IPS-18a (cell line): ENCODE results near the gene SF3A2.

ENCODE experiments used
- H3K27ac ChIP-seq: one replicate; pipeline ENCODE4 v1.5.1; 2013; ENCODE audit warnings: low read length
- H3K27me3 ChIP-seq: one replicate; pipeline ENCODE4 v1.6.1; 2013; ENCODE audit warnings: mild to moderate bottlenecking, low read length; ENCODE audit not compliant: control insufficient read depth, insufficient read depth
- H3K36me3 ChIP-seq: one replicate; pipeline ENCODE4 v1.6.1; 2013; ENCODE audit warnings: low read depth, low read length; ENCODE audit not compliant: control insufficient read depth
- H3K4me1 ChIP-seq: one replicate; pipeline ENCODE4 v1.6.1; 2013; ENCODE audit warnings: low read depth, low read length; ENCODE audit not compliant: control insufficient read depth
- H3K4me3 ChIP-seq: one replicate; pipeline ENCODE4 v1.5.1; 2013; ENCODE audit warnings: low read length
- H3K9ac ChIP-seq: one replicate; pipeline ENCODE4 v1.6.1; 2013; ENCODE audit warnings: mild to moderate bottlenecking, low read length, moderate library complexity
- H3K9me3 ChIP-seq: one replicate; pipeline ENCODE4 v1.6.1; 2013; ENCODE audit warnings: low read depth, low read length; ENCODE audit not compliant: control insufficient read depth

The SF3A2 gene

GRCh38 chr19:2288818-2289713, 52.4 kb downstream of the SF3A2 start:
- Histone ChIP-seq H3K36me3 (no peaks in the 10 kb centered on the region), H3K4me1 (no peaks in the 10 kb centered on the region), H3K27ac (no peak overlapping the region), H3K27me3 (peaks cover 80% of the 10 kb centered on the region), H3K4me3 (no peak overlapping the region), H3K9ac (no peak overlapping the region), H3K9me3 (no peaks in the 10 kb centered on the region)

- H3K27ac ChIP-seq, result no peak overlapping the region
Measured at GRCh38 chr19:2289714-2290435, 53.3 kb downstream of the SF3A2 start.

GRCh38 chr19:2290441-2291184, 54.0 kb downstream of the SF3A2 start:
- Histone ChIP-seq H3K36me3 (no peaks in the 10 kb centered on the region), H3K9me3 (no peaks in the 10 kb centered on the region), H3K9ac (no peak overlapping the region), H3K4me3 (peak overlapping the region; percentile 30), H3K27me3 (peaks cover 95% of the 10 kb centered on the region), H3K27ac (no peak overlapping the region), H3K4me1 (no peaks in the 10 kb centered on the region)

More at GRCh38 chr19:2289714-2290435, 53.3 kb downstream of the SF3A2 start:
- Histone ChIP-seq H3K9ac (no peak overlapping the region), H3K36me3 (no peaks in the 10 kb centered on the region), H3K4me1 (no peaks in the 10 kb centered on the region), H3K9me3 (no peaks in the 10 kb centered on the region), H3K4me3 (peak overlapping the region; percentile 27), H3K27me3 (peaks cover 88% of the 10 kb centered on the region)

- Histone ChIP-seq H3K27me3 (peaks cover 95% of the 10 kb centered on the region), H3K27ac (no peak overlapping the region), H3K36me3 (no peaks in the 10 kb centered on the region)
Measured at GRCh38 chr19:2291185-2291751, 54.6 kb downstream of the SF3A2 start.

GRCh38 chr19:2294687-2295335, 58.2 kb downstream of the SF3A2 start:
- H3K9me3 ChIP-seq, result no peaks in the 10 kb centered on the region
- no peaks in the 10 kb centered on the region for H3K4me1 ChIP-seq
- H3K27me3 ChIP-seq, result peaks cover 59% of the 10 kb centered on the region
- no peak overlapping the region for H3K9ac ChIP-seq
- no peaks in the 10 kb centered on the region for H3K36me3 ChIP-seq
- no peak overlapping the region for H3K27ac ChIP-seq
- H3K4me3 ChIP-seq, result no peak overlapping the region

More at GRCh38 chr19:2291185-2291751, 54.6 kb downstream of the SF3A2 start:
- Histone ChIP-seq H3K4me3 (peak overlapping the region; percentile 30), H3K4me1 (no peaks in the 10 kb centered on the region), H3K9me3 (no peaks in the 10 kb centered on the region), H3K9ac (no peak overlapping the region)

GRCh38 chr19:2296141-2296540, 59.5 kb downstream of the SF3A2 start:
- no peak overlapping the region for H3K27ac ChIP-seq
- no peaks in the 10 kb centered on the region for H3K9me3 ChIP-seq
- H3K27me3 ChIP-seq, result peaks cover 46% of the 10 kb centered on the region
- H3K4me1 ChIP-seq, result no peaks in the 10 kb centered on the region
- no peaks in the 10 kb centered on the region for H3K36me3 ChIP-seq
- no peak overlapping the region for H3K4me3 ChIP-seq
- H3K9ac ChIP-seq, result no peak overlapping the region
